Measurements from ENCODE around the gene DUSP16.

The DUSP16 gene

DNA sequence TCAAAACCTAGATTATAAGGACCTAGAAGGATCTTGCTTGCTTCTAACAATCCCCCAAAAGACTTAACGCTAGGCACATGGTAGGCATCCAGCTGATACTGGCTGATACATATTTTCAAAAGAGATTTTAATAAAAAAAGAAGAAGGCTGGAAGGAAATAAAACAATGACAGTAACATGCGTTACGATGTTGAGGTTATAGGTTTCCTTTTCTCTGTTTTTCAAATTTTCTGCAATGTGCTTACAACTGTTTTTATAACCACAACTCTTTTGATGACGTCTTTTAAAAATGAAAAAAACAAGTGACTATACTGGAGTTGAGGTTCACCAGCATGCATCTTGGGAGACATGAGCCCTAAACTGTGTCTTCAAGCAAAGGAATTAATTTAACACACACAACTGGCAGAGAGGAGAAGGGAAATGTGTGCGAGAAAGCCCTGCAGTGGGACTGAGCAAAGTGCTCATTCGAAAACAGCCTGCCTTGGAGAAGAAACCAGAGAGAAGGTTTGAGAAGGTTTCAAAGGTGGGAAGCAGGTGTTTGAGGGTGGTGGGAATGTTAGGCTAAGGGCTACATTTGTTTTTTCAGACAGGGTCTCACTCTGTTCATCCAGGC is 80.4 kb downstream of the DUSP16 start:
- TF ChIP-seq, protein P1, sequence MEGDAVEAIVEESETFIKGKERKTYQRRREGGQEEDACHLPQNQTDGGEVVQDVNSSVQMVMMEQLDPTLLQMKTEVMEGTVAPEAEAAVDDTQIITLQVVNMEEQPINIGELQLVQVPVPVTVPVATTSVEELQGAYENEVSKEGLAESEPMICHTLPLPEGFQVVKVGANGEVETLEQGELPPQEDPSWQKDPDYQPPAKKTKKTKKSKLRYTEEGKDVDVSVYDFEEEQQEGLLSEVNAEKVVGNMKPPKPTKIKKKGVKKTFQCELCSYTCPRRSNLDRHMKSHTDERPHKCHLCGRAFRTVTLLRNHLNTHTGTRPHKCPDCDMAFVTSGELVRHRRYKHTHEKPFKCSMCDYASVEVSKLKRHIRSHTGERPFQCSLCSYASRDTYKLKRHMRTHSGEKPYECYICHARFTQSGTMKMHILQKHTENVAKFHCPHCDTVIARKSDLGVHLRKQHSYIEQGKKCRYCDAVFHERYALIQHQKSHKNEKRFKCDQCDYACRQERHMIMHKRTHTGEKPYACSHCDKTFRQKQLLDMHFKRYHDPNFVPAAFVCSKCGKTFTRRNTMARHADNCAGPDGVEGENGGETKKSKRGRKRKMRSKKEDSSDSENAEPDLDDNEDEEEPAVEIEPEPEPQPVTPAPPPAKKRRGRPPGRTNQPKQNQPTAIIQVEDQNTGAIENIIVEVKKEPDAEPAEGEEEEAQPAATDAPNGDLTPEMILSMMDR (conservative IDR thresholded peaks at IDR 0.05; ENCODE audit: low read depth), result no peak
- DNase-seq (ENCODE audit: low spot score), result no peak
- POLR2A ChIA-PET (ENCODE audit: low non-redundant PET), result no interaction called here
- CTCF ChIA-PET, result interaction anchor here (1.0 kb wide), 1 partner anchor 159 kb away, joined by 3 read pairs; no protein-coding TSS in a partner anchor
- H3K27ac ChIP-seq, result no peak overlapping the region

DNA sequence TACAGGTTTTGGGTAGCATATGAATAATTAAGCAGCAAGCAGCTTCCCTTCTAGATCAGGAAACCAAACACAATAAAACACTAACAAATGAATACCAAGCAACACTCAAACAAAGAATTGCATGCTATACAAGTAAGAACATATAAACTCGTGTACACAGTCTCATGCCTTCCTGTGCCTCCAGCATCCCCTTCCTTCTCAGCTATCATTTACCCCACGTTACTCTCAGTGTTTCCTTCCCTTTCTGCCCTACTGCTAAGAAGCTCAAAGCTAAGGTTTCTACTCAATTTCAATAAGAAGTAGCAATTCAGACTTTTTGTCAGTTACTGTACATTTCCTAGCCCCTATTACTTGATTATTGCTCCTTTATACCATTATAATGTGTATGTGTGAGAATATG is 81.0 kb downstream of the DUSP16 start:
- TF ChIP-seq, protein P1 (conservative IDR thresholded peaks at IDR 0.05; ENCODE audit: low read depth), result no peak
- POLR2A ChIA-PET (ENCODE audit: low non-redundant PET), result no interaction called here
- CTCF ChIA-PET, result no interaction called here
- H3K27ac ChIP-seq, result no peak overlapping the region
- DNase-seq (ENCODE audit: low spot score), result no peak

DNA sequence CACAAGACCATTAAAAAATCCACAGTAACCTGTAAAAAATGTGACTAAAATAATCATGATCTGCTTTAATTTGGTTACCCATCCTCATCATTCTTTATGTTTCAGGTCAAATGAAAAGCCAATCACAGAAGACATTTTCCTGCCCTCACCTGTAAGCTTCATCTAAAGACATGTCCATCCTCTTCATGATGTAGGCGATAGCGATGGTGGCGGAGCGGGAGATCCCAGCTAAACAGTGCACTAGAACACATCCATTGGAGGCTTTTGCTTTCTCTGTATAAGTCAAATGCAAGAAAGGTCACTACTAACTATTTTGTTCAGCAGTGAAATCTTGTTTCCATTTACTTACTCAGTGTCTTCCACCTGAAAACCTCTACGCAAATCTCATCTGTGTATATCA is 82.6 kb downstream of the DUSP16 start:
- TF ChIP-seq, protein P1 (conservative IDR thresholded peaks at IDR 0.05; ENCODE audit: low read depth), result no peak
- ChIA-PET CTCF (no interaction called here), POLR2A (ENCODE audit: low non-redundant PET) (no interaction called here)
- DNase-seq (ENCODE audit: low spot score), result no peak
- no peak overlapping the region for H3K27ac ChIP-seq

DNA sequence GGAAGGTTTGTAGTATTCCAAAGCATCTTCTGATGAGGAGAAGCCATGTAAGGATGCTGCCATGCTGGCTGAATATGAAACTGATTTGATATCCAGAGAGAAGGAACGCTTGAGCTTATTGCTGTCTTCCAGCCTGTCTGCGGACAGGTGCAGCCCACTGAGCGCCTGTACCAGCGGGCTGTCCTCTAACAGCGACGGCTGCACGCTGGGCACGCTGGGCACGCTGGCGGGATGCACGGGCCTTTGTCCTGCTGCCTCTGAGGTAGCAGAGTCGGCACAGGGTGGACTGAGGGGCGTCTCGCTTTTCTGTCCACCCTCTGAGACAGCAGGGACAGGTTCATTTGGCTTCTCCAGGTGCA is 85.2 kb downstream of the DUSP16 start:
- ChIA-PET CTCF (no interaction called here), POLR2A (ENCODE audit: low non-redundant PET) (no interaction called here)
- TF ChIP-seq, protein P1 (conservative IDR thresholded peaks at IDR 0.05; ENCODE audit: low read depth), result no peak
- no peak for DNase-seq (ENCODE audit: low spot score)
- no peak overlapping the region for H3K27ac ChIP-seq

DNA sequence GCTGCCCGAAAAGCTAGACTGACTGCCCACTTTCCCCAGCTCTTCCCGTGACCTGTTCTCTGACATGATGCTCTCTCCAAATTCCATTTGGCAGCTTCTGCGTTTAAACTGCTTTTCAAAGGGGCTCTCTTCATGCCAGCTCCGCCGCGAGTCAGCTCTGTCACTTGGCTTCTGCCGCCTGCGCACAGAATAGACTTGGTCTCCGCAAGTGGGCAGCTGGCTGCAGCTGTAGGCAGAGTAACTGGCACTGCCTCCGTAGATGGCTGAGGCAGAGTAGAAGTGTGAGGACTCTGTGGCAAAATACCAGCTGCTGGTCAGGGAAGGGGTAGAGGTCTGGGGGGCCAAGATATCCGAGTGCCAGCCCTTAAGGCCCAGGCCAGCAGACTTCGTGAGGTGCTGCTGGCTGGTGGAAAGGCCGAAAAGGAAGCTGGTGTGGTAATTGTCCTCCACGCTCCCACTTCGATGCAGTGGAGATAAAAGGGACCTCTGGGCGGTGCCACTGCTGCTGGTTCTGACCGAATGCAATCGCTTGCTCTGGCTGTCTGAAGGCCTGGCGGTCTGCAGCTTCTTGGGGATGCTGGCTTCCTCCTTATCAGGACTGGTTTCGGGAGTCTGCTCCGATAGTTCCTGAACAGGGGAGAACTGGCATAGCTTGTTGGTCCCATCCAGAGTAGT is 85.7 kb downstream of the DUSP16 start:
- ChIA-PET CTCF (interaction anchor here (1.4 kb wide), 1 partner anchor 179 kb away, joined by 3 read pairs; no protein-coding TSS in a partner anchor), POLR2A (ENCODE audit: low non-redundant PET) (no interaction called here)
- TF ChIP-seq, protein P1 (conservative IDR thresholded peaks at IDR 0.05; ENCODE audit: low read depth), result no peak
- DNase-seq (ENCODE audit: low spot score), result no peak
- H3K27ac ChIP-seq, result no peak overlapping the region

DNA sequence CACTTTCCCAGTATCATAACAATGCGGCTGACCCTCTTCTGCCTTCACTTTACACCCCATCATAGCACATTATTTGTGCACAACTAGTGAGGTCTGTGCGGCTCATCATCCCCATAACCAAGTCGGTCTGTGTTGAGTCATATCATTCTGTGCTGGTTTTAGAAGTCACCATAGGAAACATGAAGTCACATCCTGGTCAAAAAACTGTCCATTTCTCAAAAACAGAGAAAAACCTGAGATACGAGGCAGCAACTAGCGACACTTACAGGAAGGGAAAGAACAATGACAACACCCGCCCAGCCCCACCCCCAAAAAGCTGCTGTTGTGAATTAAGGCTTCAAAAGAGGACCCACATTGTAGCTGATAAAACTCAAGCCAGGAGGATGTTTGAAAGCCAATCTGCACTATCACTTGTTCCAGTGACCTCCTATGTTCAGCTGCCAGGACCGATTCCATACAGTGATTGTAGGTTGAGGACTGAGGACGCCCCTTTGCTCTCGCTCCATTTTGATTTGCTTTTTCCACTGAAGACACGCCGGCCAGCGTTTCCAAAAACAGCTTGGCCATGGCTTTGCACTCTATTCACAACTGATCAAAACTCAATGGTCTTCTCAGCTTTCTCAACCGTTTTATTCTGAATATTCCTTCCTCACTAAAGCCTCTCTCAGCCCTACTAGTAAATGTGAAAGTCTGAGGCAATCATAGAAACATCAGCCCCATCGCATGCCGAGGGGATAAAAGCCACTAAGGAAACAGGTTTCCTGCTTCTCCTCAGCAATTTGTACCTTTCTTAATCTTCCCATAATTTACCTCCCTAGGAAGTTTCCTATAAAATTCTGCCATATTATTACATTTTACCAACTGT is 87.5 kb downstream of the DUSP16 start:
- TF ChIP-seq, protein P1 (conservative IDR thresholded peaks at IDR 0.05; ENCODE audit: low read depth), result no peak
- DNase-seq (ENCODE audit: low spot score), result no peak
- H3K27ac ChIP-seq, result no peak overlapping the region
- POLR2A ChIA-PET (ENCODE audit: low non-redundant PET), result no interaction called here
- CTCF ChIA-PET, result interaction anchor here (1.4 kb wide), 1 partner anchor 181 kb away, joined by 3 read pairs; no protein-coding TSS in a partner anchor
